Right renal pelvis (tissue), 4 donors: ENCODE results near the gene COL25A1. TPM values are rescaled to one million over a fixed set of nuclear protein-coding genes. Genes with fewer than 3 reads are reported as not detected.
A peak's percentile ranks its signal among the peaks of the same experiment; 100 is the strongest.
"Not testable (repeated sequence)": the region's sequence is repeated elsewhere in the genome, so short reads cannot be mapped to it uniquely, and the experiment has no call there.

ENCODE experiments used
- DNase-seq, 4 donors: peaks; one replicate each; pipeline ENCODE4 v3.0.0-alpha.2; 2013; ENCODE audit warnings: low read depth in 4 of 4, low spot score in 3 of 4, missing footprints in 1 of 4
- polyA plus RNA-seq, 4 donors: library from polyadenylated mRNA; unstranded; fragments of 120-200 nt; gene quantifications; one replicate each; pipeline ENCODE4 v1.2.1, GENCODE V29; 2013; ENCODE audit not compliant: insufficient read length in 4 of 4

The COL25A1 gene
- polyA plus RNA-seq, 4 donors = 11.9 to 23.9 (median 17.1) TPM

DNA sequence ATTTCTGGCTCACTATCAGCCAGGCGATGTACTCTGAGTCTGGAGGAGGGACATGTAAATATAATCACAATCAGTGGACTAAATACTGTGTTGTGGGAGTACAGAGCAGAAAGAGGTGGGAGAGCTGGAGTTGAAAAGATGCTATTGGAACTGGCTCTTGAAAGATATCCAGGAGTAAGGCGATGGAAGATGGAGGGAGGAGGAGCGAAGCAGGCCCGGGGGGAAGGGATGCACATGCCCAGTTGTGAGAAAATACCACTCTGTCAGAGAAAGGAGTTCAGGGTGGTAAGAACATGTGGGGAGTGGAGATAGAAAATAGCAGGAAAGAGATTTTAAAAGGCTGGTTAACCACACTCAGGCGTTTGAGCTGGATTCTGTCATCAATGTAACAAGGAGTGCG, 322.7 kb downstream of the COL25A1 start:
- no peak for DNase-seq

DNA sequence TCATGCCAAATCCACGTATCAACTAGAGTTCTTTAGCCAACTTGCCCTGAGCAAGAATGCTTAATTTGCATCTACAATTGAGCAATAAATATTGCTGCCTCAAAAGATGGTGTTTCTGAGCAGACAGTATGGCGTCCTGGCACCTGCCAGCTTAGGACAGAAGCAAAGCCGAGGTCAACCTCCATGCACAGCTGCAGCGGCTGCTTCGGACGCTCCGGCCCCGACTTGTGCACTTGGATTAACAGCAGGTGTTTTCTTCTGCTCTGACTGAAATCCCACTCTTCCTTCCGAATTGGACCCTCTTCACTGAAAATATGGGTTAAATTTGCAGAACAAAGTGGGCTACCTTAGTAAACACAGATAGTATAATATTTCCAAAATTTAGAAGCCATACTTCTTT, 324.4 kb downstream of the COL25A1 start:
- no peak for DNase-seq

DNA sequence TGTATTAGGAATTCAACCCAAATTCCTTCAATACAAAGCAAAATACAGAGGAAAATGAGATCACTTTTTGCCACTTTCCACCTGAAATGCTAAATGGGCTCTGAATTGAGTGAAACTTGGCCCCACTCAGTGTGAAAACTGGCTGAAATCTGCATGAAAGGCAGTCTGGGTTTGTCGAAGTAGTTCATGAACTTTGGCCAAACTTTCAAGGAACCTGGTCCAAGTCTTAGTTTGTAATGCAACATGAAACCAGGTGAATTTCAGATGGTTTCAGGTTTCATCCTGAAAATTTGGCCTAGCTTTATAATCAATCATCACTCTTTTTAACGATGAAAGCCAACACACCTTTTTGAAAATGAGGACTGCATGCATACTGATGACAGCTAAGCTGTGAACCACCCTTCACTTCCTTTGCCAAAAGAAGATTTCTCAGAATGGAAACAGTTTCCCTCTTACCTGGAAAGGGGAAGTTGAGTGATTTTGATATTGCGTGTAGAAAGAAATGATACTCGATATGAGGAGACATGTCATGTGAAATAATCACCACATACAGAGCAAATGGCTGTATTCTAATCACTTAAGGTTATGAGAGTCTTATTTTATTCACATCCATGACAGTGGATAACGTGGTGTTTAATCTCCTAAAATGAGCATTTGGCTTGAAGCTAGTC, 329.7 kb downstream of the COL25A1 start:
- no peak for DNase-seq

DNA sequence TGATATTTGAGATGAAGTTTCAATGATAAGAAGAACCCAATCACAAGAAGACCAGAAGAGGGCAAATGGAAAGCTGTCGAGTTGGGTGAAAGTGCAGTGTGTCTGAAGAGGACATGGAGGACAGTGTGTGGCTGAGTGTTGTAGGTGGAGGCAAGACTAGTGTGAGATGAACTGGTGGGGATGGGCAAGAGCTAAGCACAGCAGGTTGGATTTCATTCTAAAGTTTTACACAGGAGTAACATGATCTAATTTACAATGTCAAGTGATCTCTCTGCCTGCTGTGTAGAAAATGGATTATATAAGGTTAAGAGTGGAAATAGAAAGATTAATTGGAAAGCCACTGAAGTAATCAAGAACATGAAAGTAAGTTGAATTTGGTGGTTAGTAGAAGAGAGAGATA, 331.0 kb downstream of the COL25A1 start:
- no peak for DNase-seq

DNA sequence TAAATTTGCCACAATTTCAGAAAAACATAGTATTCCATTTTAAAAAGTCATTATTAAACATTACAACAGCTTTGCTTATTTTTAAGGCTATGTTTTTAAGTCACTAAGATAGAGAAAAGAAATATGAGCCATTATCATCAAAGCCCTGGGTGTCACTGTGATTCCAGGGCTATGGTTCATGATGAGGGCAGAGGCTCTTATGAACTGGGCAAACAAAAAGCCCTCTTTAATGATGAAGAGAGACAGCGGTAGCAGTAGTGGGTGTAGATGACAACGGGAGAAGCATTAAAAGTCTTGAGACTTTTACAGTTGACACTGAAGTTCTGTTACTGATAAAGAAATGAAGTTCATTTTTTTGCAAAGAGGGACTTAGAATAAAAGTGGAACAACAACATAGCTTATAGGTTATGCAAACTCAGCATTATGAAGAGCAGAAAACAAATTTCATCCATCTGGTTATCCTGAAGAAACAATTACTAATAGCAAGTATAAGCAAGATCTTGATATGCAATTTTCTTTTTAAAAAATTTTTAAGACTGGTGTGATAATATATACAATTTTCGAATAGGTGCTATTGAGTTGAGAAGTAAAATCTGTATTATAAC, 336.9 kb downstream of the COL25A1 start:
- DNase-seq = peak in 3 of 4 donors; percentile 41 to 56 (median 56)

DNA sequence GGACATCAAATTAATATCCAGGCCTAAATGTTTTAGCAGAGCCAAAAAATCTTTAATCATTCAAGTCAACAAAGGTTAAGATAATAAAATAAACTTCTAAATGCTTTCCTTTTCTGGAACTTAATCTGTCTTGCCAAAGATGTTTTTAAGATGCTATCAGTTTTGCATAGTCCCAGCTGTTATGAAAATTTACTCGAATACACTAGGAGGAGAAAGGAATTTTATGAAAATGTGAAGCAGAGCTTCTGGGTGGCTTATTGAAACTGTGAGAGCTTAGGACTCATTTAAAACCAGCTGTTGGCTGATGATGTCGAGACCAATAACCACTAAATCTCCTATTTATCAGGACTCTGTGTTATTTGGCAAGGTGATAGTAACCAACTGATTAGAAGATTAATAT, 337.4 kb downstream of the COL25A1 start:
- peak in 3 of 4 donors; percentile 41 to 54 (median 49) for DNase-seq

DNA sequence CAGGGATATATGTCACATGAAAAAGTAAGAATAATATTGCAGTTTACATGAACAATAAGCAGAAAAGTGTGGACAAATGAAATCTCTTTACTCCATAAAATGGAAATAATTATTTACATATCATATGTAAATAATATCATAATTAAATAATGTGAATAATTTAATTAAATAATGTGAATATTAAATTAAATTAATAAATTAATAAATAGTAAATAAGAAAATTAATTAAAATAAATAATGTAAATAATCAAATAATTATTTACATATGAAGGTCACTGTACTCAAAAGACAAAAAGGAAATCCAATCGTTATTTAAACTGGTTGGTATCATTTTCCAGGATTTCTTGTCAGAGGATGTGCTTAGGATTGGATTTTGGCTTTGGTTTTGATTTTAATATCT, 338.5 kb downstream of the COL25A1 start:
- no peak for DNase-seq

DNA sequence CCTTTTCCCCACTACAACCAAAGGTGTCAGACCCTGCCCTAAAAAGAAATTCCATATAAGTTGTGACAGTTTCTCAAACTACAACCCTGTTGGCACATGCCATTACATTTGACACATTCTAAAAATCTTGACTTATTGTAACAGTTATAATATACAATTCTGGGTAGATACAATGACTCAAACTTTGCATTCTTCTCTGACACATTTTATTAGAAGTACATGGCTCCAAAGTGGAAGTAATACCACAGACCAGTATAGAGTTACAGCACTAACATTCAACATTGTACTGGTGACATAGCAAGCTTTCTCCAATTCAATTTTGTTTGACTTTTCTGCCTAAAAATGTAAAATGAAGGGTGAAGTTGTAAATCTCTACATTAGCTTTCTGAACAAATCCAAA, 343.0 kb downstream of the COL25A1 start:
- no peak for DNase-seq

DNA sequence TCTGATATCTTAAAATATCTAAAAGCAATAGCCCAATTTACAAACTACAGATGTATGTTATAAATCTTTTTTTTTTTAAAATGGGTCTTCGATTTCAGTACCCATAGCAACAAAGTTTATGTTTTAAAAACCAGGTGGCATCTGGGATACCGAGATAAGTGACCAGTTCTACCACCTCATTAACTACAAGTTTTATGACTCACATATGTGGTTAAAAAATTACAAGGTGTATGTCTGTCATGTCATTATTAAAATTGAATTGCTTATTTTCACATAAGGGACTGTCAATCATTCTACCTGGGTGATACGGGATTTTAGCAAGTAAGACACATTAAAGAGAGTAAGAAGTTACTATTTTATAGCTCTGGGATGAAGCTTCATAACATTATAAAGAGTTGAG, 347.6 kb downstream of the COL25A1 start:
- DNase-seq = no peak

DNA sequence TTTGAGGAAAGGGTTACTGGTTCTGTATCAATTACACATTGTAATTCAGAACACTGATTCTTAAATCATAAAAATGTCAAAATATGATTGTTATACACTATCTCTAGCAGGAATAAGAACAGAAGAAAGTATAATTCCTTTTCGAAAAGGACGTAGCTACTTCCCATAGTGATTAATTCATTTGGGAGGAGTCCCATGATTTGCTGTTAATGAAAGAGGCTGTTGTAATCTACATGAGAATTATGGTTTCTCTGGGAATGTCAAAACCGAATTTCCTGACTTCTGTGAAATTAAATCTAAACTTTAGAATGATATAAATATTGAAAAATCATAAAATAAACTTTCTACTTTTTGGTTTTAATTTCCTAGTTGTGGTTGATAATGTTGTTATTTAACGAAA, 348.5 kb downstream of the COL25A1 start:
- DNase-seq = no peak

DNA sequence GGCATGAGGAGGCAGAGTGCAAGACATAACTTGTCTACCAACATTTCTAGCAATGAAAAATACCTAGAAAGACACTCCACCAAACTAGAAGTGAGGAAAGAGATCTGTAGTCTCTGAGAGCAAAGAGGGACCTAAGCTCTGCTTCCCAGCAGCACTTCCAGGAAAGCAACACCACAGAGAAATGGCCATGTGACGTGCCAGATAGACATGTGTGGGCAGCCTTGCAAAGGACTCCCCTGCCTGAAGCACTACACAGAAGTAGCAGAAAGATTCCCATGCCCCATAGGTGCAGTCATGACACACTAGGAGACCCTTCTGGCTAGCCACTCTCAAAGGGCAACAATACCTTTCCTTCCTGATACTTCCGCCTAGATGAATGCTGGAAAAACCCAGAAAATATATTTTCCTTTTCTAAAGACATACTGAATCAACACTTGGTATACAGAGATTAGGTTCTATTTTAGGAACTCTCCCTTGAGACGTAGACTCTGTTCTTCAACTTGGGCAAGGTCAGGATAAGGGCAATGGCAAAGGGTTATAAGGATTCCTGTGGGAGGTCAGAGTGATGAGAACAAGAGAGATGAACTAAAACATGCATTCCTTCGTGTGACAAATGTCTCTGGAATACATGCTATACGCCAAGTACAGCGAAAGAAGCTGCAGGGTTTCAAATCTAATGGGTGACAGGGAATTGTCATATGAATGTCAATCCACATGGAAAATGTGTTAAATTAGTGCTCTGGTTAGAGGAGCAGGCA, 352.1 kb downstream of the COL25A1 start:
- no peak for DNase-seq

DNA sequence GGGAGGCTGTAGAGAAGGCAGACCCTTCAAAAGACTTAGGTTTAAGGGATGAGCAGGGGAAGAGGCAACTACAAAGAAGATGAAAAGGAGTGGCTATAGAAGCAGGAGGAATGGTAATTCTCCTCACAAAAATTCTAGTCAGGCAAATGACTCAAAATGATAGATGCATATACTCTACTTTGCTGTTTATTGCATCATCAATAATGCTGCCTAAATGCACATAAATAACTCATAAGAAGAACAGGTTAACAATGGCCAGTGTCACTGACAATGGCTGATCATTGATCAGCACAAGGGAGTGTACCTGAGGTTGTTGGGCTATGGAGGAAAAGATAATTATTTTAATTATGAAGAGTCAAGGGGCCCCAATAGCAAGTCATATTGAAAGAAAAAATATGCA, 354.9 kb downstream of the COL25A1 start:
- no peak for DNase-seq

DNA sequence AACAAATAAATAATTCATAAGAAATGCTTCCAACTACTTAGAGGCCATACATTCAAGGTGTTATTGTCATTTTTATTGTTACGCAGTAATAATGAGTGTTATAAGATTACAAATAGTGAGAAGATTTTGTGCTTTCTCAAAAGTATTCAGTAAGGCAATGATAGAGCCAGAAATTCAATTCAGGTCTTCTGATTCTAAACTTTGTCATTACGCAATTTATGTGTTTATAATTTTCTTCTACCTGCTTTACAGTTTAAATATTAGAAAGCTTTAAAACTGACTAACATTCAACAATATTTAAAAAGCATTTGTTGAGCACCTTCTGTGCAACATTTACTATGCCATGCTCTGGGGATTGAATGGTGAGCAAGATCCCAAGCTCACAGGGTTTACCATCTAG, 356.2 kb downstream of the COL25A1 start:
- no peak for DNase-seq

DNA sequence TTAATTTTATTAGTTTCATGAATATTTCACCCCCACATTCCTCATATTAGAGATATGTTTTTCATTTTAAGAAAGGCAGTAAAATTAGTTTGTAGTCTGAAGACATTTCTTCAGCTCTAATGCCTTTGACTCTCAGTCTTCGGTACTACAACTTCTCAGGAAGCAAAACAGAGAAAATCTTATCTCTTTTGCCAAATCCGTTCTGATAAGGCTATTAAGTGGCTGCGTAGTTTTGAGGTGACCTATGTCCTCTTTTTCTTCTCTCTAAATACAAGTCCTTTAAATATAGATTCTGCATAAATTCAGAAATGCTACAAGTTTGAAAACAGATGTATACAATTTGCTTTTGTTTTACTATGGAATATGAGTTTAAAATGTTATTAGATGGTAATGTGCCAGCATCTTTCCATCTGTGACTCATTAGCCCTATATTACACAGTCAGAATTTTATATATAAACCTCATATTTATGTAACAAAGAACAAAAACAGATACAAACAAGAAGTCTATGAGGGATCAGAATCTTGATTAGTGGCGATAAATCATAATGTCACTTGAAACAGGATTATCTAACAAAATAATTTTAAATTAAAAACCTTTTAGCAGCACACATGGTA, 358.4 kb downstream of the COL25A1 start:
- DNase-seq = no peak

DNA sequence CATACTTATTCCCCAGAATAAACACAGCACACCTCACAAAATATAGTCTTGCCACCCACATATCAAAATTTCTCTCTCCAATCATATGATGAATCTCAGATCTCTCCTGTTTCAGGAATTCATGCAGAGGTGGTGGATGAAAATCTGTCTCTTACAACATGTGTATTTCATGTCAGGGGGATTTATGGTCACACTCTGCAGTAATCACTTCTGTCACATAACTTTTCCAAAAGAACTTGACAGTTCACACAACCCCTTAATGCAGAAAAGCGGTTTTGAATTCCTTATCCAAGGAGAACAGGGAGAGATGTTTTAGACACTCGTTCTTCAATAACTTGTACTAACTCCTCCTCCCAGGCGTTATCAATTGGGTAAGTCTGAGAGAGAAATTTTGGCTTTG, 359.1 kb downstream of the COL25A1 start:
- no peak for DNase-seq

DNA sequence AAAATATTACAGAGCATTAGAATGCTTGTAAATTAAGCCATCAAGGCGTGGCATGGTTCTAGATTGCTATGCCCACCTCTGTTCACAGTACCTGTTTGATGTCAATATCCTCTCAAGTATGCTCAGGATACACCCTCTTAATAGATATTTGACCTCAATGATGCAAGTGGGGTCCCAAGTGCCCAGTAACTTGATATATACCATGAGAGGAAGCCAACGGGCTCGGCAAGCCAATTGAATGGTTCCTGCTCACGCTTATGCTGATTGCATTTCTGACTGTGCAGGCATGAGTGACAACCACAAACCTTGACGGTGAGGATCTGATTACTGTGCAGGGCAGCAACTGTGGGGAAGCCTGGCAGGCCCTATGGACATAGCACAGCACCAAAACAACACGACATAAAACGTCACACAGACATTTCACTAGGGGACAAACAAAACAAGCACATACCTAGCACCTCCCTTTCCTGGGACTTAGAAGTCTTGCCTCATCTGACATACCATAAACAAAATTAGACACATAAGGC, 360.5 kb downstream of the COL25A1 start:
- no peak for DNase-seq

DNA sequence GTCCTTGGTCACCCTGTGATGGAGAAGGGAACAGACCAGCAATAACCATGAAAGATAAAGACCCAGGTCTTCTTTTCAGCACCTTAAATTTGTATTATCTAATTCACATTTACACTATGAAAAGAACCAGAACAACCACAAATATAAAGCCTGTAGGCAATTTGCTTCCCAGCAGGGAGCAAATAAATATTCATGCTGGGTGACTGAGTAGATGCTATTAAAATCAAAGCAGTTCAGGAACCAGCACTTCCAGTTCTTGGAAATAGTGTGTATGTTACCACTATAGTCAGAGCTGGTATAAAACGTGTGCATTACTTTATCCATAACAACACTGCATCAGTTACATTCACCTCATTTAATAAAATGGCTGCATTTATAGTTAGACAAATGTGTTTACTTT, 361.8 kb downstream of the COL25A1 start:
- DNase-seq = peak in 1 of 4 donors; percentile 16

DNA sequence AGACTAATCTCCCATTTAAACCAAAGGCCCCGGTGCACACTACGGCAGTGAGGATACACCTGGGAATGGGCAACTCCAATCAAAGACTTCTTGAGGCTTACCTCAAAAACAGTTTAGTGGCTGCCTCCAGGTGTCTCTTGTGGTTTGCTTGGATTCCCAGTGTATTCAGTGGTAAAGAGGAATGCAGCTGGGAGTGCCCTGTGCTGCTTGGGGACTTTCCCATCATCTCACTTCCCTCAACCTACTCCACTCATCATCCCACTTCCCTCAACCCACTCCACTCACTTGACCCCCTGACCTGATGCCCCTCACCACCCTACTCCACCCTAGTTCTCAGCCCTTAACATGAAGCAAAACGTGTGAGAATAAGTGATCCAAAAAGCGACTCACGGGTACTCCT, 362.3 kb downstream of the COL25A1 start:
- DNase-seq = no peak

DNA sequence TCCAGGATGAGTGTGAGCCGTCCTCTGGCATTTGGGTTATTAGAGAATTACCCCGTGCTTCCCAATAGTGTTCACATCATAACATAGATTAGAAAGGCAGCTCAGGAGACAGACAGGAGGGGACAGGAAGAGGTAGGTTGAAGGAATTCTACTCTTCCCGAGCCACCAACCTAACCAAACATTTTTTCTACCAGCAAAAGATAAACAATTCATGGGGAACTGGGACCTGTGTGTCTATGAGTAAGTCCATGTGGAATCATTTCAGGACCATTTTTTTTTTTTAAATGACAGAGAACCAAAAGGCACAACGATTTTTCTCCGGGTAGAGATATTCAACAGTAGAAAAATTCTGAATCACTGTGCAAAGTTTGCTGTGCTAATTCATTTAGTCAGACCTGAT, 365.4 kb downstream of the COL25A1 start:
- no peak for DNase-seq

DNA sequence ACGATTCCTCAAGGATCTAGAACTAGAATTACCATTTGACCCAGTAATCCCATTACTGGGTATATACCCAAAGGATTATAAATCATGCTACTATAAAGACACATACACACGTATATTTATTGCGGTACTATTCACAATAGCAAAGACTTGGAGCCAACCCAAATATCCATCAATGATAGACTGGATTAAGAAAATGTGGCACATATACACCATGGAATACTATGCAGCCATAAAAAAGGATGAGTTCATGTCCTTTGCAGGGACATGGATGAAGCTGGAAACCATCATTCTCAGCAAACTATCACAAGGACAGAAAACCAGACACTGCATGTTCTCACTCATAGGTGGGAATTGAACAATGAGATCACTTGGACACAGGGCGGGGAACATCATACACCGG, 368.5 kb downstream of the COL25A1 start:
- DNase-seq = not testable (repeated sequence)

DNA sequence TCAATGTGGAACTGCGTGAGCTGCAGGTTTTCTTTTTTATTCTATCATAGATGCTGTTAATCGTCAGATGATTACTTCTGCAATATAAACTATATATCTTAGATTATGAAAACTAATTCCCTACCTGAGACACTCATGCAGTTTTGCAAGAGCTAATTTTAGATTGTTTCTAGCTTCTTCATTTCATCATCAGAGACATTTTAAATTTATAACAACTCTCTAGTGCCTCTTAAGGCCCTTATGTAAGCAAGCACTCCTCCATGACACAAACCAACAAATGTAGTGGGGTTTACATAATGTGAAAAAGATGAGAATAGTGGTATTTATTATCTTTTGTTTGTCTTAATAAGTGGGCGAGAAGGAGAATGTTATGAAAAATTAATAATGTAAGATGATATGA, 369.4 kb downstream of the COL25A1 start:
- DNase-seq = no peak
